KBM-7 (cell line): ENCODE measurements around the gene TEDC1.

ENCODE experiments used
- DNase-seq: peaks from one replicate; pipeline ENCODE4 v3.0.0-alpha.2; 2015
- in situ Hi-C: fragments of 300-500 bp; cut with MboI; formaldehyde crosslinking; loops from 2 replicates; pipeline ENCODE4 v1.14.3; 2020; ENCODE audit warnings: low sequenced_read_pairs, low pct_unique_long_range_greater_than_20kb, mixed read lengths

TEDC1 gene

GRCh38 chr14:105492971-105493871 lies 2.2 kb downstream of the TEDC1 start:
- DNase-seq: no peak
- in situ Hi-C loops: no loop called here

- DNase-seq: no peak
- in situ Hi-C loops: no loop called here
Measured at GRCh38 chr14:105493921-105494605, 3.0 kb downstream of the TEDC1 start.

GRCh38 chr14:105494606-105494929 lies 3.5 kb downstream of the TEDC1 start:
- DNase-seq: no peak
- in situ Hi-C loops: no loop called here

- in situ Hi-C loops: no loop called here
- no peak for DNase-seq
Measured at GRCh38 chr14:105495101-105495989, 4.3 kb downstream of the TEDC1 start.

GRCh38 chr14:105495990-105496830 lies 5.2 kb downstream of the TEDC1 start:
- DNase-seq: no peak
- in situ Hi-C loops: no loop called here

GRCh38 chr14:105496831-105497591 lies 6.0 kb downstream of the TEDC1 start:
- DNase-seq: no peak
- in situ Hi-C loops: no loop called here

GRCh38 chr14:105497671-105498429 lies 6.8 kb downstream of the TEDC1 start:
- DNase-seq: no peak
- in situ Hi-C loops: no loop called here

- in situ Hi-C loops: no loop called here
- no peak for DNase-seq
Measured at GRCh38 chr14:105498430-105499255, 7.6 kb downstream of the TEDC1 start.

GRCh38 chr14:105499256-105500035 lies 8.4 kb downstream of the TEDC1 start:
- DNase-seq: no peak
- in situ Hi-C loops: no loop called here

GRCh38 chr14:105500036-105500725 lies 9.1 kb downstream of the TEDC1 start:
- no peak for DNase-seq
- in situ Hi-C loops: no loop called here

- DNase-seq: no peak
- in situ Hi-C loops: no loop called here
Measured at GRCh38 chr14:105500726-105501101, 9.7 kb downstream of the TEDC1 start.

GRCh38 chr14:105501504-105502291 lies 10.7 kb downstream of the TEDC1 start:
- in situ Hi-C loops: no loop called here
- no peak for DNase-seq

- in situ Hi-C loops: no loop called here
Measured at GRCh38 chr14:105502446-105503295, 11.6 kb downstream of the TEDC1 start.

GRCh38 chr14:105503296-105503640 lies 12.2 kb downstream of the TEDC1 start:
- DNase-seq: no peak

More at GRCh38 chr14:105502446-105503295, 11.6 kb downstream of the TEDC1 start:
- no peak for DNase-seq

More at GRCh38 chr14:105503296-105503640, 12.2 kb downstream of the TEDC1 start:
- in situ Hi-C loops: no loop called here
